K562 (cell line): ENCODE results near the gene ROBO2. TPM values are rescaled to one million over a fixed set of nuclear protein-coding genes. Genes with fewer than 3 reads are reported as not detected.

Experiments
- MGA ChIP-seq: fragments of 450-650 bp; IDR thresholded peaks from 2 replicates; pipeline ENCODE4 v1.6.1; 2016; ENCODE audit warnings: mild to moderate bottlenecking, moderate library complexity
- ZBTB34 ChIP-seq: fragments of 250-450 bp; sonication (Bioruptor Pico); IDR thresholded peaks from 2 replicates; pipeline ENCODE4 v1.8.0; 2021; ENCODE audit warnings: mild to moderate bottlenecking, moderate library complexity
- polyA plus RNA-seq, 8 experiments: library from polyadenylated mRNA; depleted of rRNA in 4 of 8; stranded (reverse) in 5 of 8; unstranded in 3 of 8; fragments of >200 nt; fragmentation: Nextera tagmentation in 2 of 8; fragmentation: Illumina TruSeq in 1 of 8; extraction: Ambion mirVana in 2 of 8; extraction: Trizol in 1 of 8; gene quantifications; 2 replicates each; pipeline versions ENCODE4 v1.2.1 to v1.2.3, GENCODE V29; 2011 to 2014; ENCODE audit warnings: inconsistent platforms in 1 of 8, missing spikeins in 1 of 8
- total RNA-seq, 7 experiments: library from RNA; depleted of rRNA in 6 of 7; stranded (reverse); fragments of >200 nt in 6 of 7; fragmentation: Illumina TruSeq in 2 of 7; extraction: Trizol in 2 of 7; gene quantifications; 2 replicates each; pipeline versions ENCODE4 v1.2.1 to v1.2.3, GENCODE V29; 2011 to 2021; ENCODE audit warnings: low replicate concordance in 1 of 7

Gene ROBO2
- total and polyA plus RNA-seq, 9 of the 15 experiments (the other 6 are each of a cell fraction or from before 2014, with no cell fraction given): 0.84 to 3.0 (median 1.7) TPM

DNA sequence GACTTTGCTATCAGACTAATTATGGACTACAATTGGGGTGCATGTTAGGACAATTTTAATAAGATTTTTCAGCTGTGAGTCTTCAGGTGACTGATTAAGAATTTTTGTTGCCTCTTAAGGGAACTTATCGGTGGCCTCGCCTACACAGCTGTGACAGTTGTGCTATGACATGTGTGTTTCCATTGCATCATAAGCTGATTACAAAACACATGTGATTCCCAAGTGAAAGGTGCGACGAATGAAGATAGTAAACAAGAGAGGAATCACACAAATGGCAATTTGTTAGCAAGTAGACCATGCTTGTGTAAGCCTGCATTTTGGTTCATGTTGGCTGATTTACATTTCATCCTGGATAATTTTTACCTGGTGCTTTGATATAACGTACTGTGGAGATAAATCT, 8.3 kb downstream of the ROBO2 start (continued):
- TF ChIP-seq MGA (peak; percentile 32; the same call in 1 of the 2 replicates), ZBTB34 (CRISPR knock-in tag) (no peak)
